Ramos (cell line): ENCODE measurements around the gene SRRM2.

Experiments
- in situ Hi-C: fragments of 300-500 bp; cut with MboI; formaldehyde crosslinking; loops from one replicate; pipeline ENCODE4 v1.14.3; 2022; ENCODE audit warnings: low sequenced_read_pairs; ENCODE audit not compliant: unreplicated experiment

Gene SRRM2

GRCh38 chr16:2757344-2757743, 4.9 kb downstream of the SRRM2 start:
- in situ Hi-C loops = no loop called here

- in situ Hi-C loops = no loop called here
Observed at GRCh38 chr16:2761472-2761871, 9.0 kb downstream of the SRRM2 start.

- in situ Hi-C loops = no loop called here
Observed at GRCh38 chr16:2761886-2762583, 9.6 kb downstream of the SRRM2 start.

- in situ Hi-C loops = no loop called here
Observed at GRCh38 chr16:2762711-2763110, 10.3 kb downstream of the SRRM2 start.

- in situ Hi-C loops = no loop called here
Observed at GRCh38 chr16:2763173-2763572, 10.7 kb downstream of the SRRM2 start.

- in situ Hi-C loops = no loop called here
Observed at GRCh38 chr16:2764718-2765117, 12.3 kb downstream of the SRRM2 start.

- in situ Hi-C loops = no loop called here
Observed at GRCh38 chr16:2765462-2766404, 13.3 kb downstream of the SRRM2 start.

- in situ Hi-C loops = no loop called here
Observed at GRCh38 chr16:2766430-2767139, 14.1 kb downstream of the SRRM2 start.

- in situ Hi-C loops = no loop called here
Observed at GRCh38 chr16:2767140-2767731, 14.8 kb downstream of the SRRM2 start.

GRCh38 chr16:2767891-2768290, 15.5 kb downstream of the SRRM2 start:
- in situ Hi-C loops = no loop called here

- in situ Hi-C loops = no loop called here
Observed at GRCh38 chr16:2768403-2769089, 16.1 kb downstream of the SRRM2 start.

- in situ Hi-C loops = no loop called here
Observed at GRCh38 chr16:2769100-2769529, 16.7 kb downstream of the SRRM2 start.

- in situ Hi-C loops = no loop called here
Observed at GRCh38 chr16:2769675-2770056, 17.2 kb downstream of the SRRM2 start.

- in situ Hi-C loops = no loop called here
Observed at GRCh38 chr16:2770057-2770951, 17.9 kb downstream of the SRRM2 start.

- in situ Hi-C loops = no loop called here
Observed at GRCh38 chr16:2771496-2772402, 19.3 kb downstream of the SRRM2 start.

- in situ Hi-C loops = no loop called here
Observed at GRCh38 chr16:2773188-2773968, 20.9 kb downstream of the SRRM2 start.
